ENCODE results near the gene CDPF1.

The CDPF1 gene

GRCh38 chr22:46250035-46250782 is at the start of gene CDPF1:
CDPF1 (minus strand) TSS chr22:46250293; CDS start chr22:46248284, 2,009 bp downstream.
- DNase-seq: peak; percentile 37 to 75

- no peak for DNase-seq
These were observed 49.0 kb upstream of the CDPF1 start for GRCh38 chr22:46299101-46299500.

- peak in 1 of 2 experiments; percentile 23 for DNase-seq
These were observed 47.2 kb upstream of the CDPF1 start for GRCh38 chr22:46297151-46297812.

GRCh38 chr22:46296257-46297150 is 46.4 kb upstream of the CDPF1 start, which contains the start of gene GTSE1:
GTSE1 (plus strand) TSS chr22:46296870; CDS start chr22:46297401, 531 bp downstream.
- DNase-seq: peak; percentile 83 to 92

GRCh38 chr22:46295277-46295971 is 45.3 kb upstream of the CDPF1 start:
- DNase-seq: no peak

- DNase-seq: no peak
These were observed 44.7 kb upstream of the CDPF1 start for GRCh38 chr22:46294784-46295183.

- DNase-seq: no peak
These were observed 43.6 kb upstream of the CDPF1 start for GRCh38 chr22:46293577-46294260.

- DNase-seq: no peak
These were observed 42.6 kb upstream of the CDPF1 start for GRCh38 chr22:46292732-46293131.

- no peak for DNase-seq
These were observed 42.1 kb upstream of the CDPF1 start for GRCh38 chr22:46292173-46292572.

- DNase-seq: no peak
These were observed 41.0 kb upstream of the CDPF1 start for GRCh38 chr22:46290843-46291785.

GRCh38 chr22:46290121-46290842 is 40.2 kb upstream of the CDPF1 start:
- DNase-seq: no peak

GRCh38 chr22:46289244-46289891 is 39.3 kb upstream of the CDPF1 start:
- DNase-seq: no peak

- no peak for DNase-seq
These were observed 38.8 kb upstream of the CDPF1 start for GRCh38 chr22:46288846-46289243.

GRCh38 chr22:46287873-46288751 is 38.0 kb upstream of the CDPF1 start:
- no peak for DNase-seq

GRCh38 chr22:46286941-46287872 is 37.1 kb upstream of the CDPF1 start:
- DNase-seq: no peak

GRCh38 chr22:46286006-46286405 is 35.9 kb upstream of the CDPF1 start:
- DNase-seq: no peak

Measured in SW 1271 (cell line).